Smooth muscle cell (in vitro differentiated cells): Measurements from ENCODE around the gene TTLL4. TPM values are rescaled to one million over a fixed set of nuclear protein-coding genes. Genes with fewer than 3 reads are reported as not detected.
"Not testable (repeated sequence)": the region's sequence is repeated elsewhere in the genome, so short reads cannot be mapped to it uniquely, and the experiment has no call there.

ENCODE experiments used
- DNase-seq: peaks from one replicate; lab custom pipeline; 2025; ENCODE audit not compliant: unreplicated experiment; lab: John Stamatoyannopoulos, UW
- H2AFZ ChIP-seq: fragments of 200-600 bp; sonication (generic); 2 replicates; pipeline ENCODE4 v1.6.0; 2016; ENCODE audit warnings: antibody characterized with exemption, low read depth, mild to moderate bottlenecking
- H3F3A ChIP-seq: fragments of 200-600 bp; sonication (generic); 2 replicates; pipeline ENCODE4 v1.6.0; 2017; ENCODE audit warnings: antibody characterized with exemption, low read depth
- H3K27ac ChIP-seq: fragments of 200-600 bp; sonication (generic); 2 replicates; pipeline ENCODE4 v1.5.1; 2016; ENCODE audit warnings: low read depth, mild to moderate bottlenecking
- H3K27me3 ChIP-seq: fragments of 200-600 bp; sonication (generic); 2 replicates; pipeline ENCODE4 v1.6.1; 2016; ENCODE audit warnings: low read depth, mild to moderate bottlenecking
- H3K36me3 ChIP-seq: fragments of 200-600 bp; sonication (generic); 2 replicates; pipeline ENCODE4 v1.5.1; 2016; ENCODE audit warnings: low read depth
- H3K4me1 ChIP-seq: fragments of 200-600 bp; sonication (generic); 2 replicates; pipeline ENCODE4 v1.5.1; 2016; ENCODE audit warnings: low read depth
- H3K4me2 ChIP-seq: fragments of 200-600 bp; sonication (generic); 2 replicates; pipeline ENCODE4 v1.6.0; 2016; ENCODE audit warnings: mild to moderate bottlenecking
- H3K4me3 ChIP-seq: fragments of 200-600 bp; sonication (generic); 2 replicates; pipeline ENCODE4 v1.5.1; 2016; ENCODE audit warnings: mild to moderate bottlenecking
- H3K79me2 ChIP-seq: fragments of 200-600 bp; sonication (generic); 2 replicates; pipeline ENCODE4 v1.6.0; 2016; ENCODE audit warnings: low read depth, mild to moderate bottlenecking
- H3K9ac ChIP-seq: fragments of 200-600 bp; sonication (generic); 2 replicates; pipeline ENCODE4 v1.6.0; 2016; ENCODE audit warnings: low read depth
- H3K9me3 ChIP-seq: fragments of 200-600 bp; sonication (generic); replicated peaks from 2 replicates; pipeline ENCODE4 v1.5.1; 2016; ENCODE audit warnings: low read depth
- H4K20me1 ChIP-seq: fragments of 200-600 bp; sonication (generic); 2 replicates; pipeline ENCODE4 v1.6.0; 2016; ENCODE audit warnings: low read depth
- WGBS: methylation state at CpG from one replicate; pipeline ENCODE4 v1.1.7; 2016; ENCODE audit warnings: low lambda C conversion rate; 5-methylcytosine and 5-hydroxymethylcytosine counted together
- polyA plus RNA-seq: library from polyadenylated mRNA; unstranded; fragments of >200 nt; fragmentation: Nextera tagmentation; extraction: Ambion mirVana; gene quantifications from 2 replicates; pipeline ENCODE4 v1.2.1, GENCODE V29; 2016
- total RNA-seq: library from RNA; depleted of rRNA; stranded (reverse); fragments of >200 nt; gene quantifications from 2 replicates; pipeline ENCODE4 v1.2.3, GENCODE V29; 2014
- TF ChIP-seq, protein P1 (sequence below): fragments of 200-600 bp; sonication (generic); IDR thresholded peaks from 2 replicates; pipeline ENCODE4 v1.5.1; 2017; ENCODE audit warnings: borderline replicate concordance, mild to moderate bottlenecking, antibody characterized with exemption; ENCODE audit not compliant: insufficient read depth, poor library complexity, severe bottlenecking

Gene TTLL4
- total and polyA plus RNA-seq, 2 experiments from 2014 or later: 21.5 to 22.5 TPM

DNA sequence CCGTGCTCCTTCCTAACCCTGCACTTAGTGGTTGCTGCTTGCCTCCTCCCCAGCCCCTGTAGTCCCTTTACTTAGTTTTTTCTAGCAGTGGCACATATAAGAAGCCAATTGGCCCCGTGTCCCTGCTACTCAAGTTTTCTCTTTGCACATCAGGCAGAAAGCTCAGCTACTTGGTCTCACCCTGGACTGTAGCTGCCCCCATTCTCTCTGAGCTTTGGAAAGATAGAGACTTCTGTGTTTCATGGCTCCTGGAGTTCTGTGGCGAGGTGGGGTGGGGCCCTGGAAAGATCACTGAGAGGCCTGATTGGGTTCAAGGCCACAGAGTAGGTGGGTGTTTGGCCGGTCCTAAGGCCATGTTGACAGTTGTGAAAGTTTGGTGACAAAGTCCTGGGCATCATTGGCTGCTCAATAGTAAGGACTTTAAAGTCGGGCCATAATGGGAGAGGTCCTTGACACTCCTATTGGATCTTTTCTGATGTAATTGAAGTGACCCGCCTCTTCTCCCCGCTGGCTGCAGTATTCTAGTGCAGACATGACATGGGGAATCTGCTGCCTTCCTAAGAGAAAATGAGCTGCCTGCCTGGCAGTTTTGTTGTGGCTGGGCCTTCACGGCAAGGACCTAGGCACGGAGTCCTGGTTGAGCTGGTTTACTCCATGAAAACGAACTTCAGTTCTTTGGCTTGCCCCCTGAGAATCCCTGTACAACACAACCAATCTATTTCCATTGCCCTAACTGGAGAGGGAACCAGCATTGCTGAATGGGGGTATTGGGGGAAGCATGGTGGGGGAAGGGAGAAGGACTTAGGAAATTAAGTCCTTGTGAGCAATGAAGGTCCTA lies 45.2 kb downstream of the TTLL4 start:
- no peaks in the 10 kb centered on the region for H3K4me1 ChIP-seq
- no peaks in the 10 kb centered on the region for H3K9me3 ChIP-seq
- no peak overlapping the region for H3K27ac ChIP-seq
- no peaks in the 10 kb centered on the region for H3K27me3 ChIP-seq
- H2AFZ ChIP-seq: no peak overlapping the region
- TF ChIP-seq, protein P1, sequence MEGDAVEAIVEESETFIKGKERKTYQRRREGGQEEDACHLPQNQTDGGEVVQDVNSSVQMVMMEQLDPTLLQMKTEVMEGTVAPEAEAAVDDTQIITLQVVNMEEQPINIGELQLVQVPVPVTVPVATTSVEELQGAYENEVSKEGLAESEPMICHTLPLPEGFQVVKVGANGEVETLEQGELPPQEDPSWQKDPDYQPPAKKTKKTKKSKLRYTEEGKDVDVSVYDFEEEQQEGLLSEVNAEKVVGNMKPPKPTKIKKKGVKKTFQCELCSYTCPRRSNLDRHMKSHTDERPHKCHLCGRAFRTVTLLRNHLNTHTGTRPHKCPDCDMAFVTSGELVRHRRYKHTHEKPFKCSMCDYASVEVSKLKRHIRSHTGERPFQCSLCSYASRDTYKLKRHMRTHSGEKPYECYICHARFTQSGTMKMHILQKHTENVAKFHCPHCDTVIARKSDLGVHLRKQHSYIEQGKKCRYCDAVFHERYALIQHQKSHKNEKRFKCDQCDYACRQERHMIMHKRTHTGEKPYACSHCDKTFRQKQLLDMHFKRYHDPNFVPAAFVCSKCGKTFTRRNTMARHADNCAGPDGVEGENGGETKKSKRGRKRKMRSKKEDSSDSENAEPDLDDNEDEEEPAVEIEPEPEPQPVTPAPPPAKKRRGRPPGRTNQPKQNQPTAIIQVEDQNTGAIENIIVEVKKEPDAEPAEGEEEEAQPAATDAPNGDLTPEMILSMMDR: no peak
- H3K9ac ChIP-seq: no peak overlapping the region
- H3K79me2 ChIP-seq: no peaks in the 10 kb centered on the region
- no peak overlapping the region for H3K4me2 ChIP-seq
- 97% methylated on average over 10 of the region's 10 CpGs for WGBS
- no peaks in the 10 kb centered on the region for H3F3A ChIP-seq
- H3K36me3 ChIP-seq: peaks cover 4% of the 10 kb centered on the region
- no peak for DNase-seq
- no peaks in the 10 kb centered on the region for H4K20me1 ChIP-seq
- H3K4me3 ChIP-seq: no peak overlapping the region

DNA sequence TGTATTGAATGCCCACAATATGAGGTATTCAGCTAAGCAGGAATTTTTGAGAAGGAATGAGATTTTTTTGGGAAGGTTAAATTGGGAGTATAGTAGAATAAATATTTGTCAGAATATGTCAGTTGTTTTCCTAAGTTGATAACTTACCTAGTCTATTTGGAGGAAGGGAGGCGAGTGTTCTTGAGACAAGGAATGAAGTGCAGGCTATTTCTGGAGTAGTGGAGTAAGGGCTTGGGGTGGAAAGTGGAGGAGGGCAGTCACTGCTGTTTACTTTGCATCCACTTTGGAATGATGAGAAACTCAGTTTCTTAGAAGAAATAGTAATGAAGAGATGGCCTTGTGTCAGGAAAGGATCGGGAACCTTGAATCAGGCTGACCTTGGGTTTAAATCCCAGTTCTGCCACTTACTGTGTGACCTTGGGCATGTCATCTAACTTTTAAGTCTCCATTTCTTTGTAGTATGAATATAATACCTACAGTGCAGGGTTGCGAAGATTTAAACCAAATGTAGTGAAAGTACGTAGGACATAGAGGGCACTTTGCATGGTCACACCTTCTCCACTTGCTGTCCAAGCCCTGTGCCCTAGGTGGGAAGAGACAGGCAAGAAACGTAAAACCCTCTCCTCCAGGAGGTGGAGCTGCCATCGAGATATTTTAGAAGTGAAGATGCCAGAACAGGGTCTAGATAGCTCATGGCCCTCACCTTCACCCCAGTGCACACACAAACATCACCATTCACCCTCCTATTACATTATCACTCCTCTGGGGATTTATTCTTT lies 46.2 kb downstream of the TTLL4 start:
- Histone ChIP-seq H3K79me2 (no peaks in the 10 kb centered on the region), H2AFZ (no peak overlapping the region), H3K4me3 (no peak overlapping the region), H3F3A (no peaks in the 10 kb centered on the region), H3K27ac (no peak overlapping the region), H3K27me3 (no peaks in the 10 kb centered on the region), H4K20me1 (no peaks in the 10 kb centered on the region), H3K36me3 (no peaks in the 10 kb centered on the region), H3K4me2 (no peak overlapping the region), H3K4me1 (no peaks in the 10 kb centered on the region), H3K9me3 (no peaks in the 10 kb centered on the region), H3K9ac (no peak overlapping the region)
- DNase-seq: no peak
- TF ChIP-seq, protein P1: no peak
- 91% methylated on average over 6 of the region's 6 CpGs for WGBS

DNA sequence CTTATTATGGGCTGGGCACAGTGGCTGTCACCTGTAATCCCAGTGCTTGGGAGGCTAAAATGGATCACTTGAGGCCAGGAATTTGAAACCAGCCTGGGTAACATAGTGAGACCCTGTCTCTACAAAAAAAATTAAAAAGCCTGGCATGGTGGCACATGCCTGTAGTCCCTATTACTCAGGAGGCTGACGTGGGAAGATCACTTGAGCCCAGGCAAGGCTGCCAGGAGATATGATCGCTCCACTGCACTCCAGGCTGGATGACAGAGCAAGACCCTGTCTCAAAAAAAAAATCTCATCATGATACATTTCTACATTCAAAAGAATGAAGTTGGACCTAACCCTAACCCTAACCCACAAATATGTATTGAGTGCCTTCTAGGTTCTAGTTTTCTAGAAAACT lies 51.2 kb downstream of the TTLL4 start:
- no peak overlapping the region for H2AFZ ChIP-seq
- H3K9ac ChIP-seq: no peak overlapping the region
- no peaks in the 10 kb centered on the region for H3K79me2 ChIP-seq
- no peaks in the 10 kb centered on the region for H3K36me3 ChIP-seq
- H3K27ac ChIP-seq: no peak overlapping the region
- no peak for DNase-seq
- no peak overlapping the region for H3K4me2 ChIP-seq
- no peaks in the 10 kb centered on the region for H3F3A ChIP-seq
- TF ChIP-seq, protein P1: no peak
- H3K27me3 ChIP-seq: no peaks in the 10 kb centered on the region
- no peaks in the 10 kb centered on the region for H3K9me3 ChIP-seq
- no peaks in the 10 kb centered on the region for H4K20me1 ChIP-seq
- H3K4me3 ChIP-seq: no peak overlapping the region
- no peaks in the 10 kb centered on the region for H3K4me1 ChIP-seq
- 90% methylated on average over 2 of the region's 2 CpGs for WGBS

DNA sequence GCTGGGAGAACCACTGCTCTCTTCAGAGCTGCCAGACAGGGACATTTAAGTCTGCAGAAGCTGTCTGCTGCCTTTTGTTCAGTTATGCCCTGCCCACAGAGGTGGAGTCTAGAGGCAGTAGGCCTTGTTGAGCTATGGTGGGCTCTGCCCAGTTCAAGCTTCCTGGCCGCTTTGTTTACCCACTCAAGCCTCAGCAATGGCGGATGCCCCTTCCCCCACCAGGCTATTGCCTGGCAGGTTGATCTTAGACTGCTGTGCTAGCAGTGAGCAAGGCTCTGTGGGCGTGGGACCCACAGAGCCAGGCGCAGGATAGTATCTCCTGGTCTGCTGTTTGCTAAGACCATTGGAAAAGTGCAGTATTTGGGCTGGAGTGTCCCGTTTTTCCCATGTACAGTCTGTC lies 62.1 kb downstream of the TTLL4 start:
- not testable (repeated sequence) for H3K9ac ChIP-seq, H3K4me3 ChIP-seq, H3K27me3 ChIP-seq, H3K79me2 ChIP-seq, H3F3A ChIP-seq, H3K9me3 ChIP-seq, H3K4me2 ChIP-seq, DNase-seq, H3K4me1 ChIP-seq, H3K27ac ChIP-seq, H2AFZ ChIP-seq, H3K36me3 ChIP-seq, H4K20me1 ChIP-seq
- WGBS: 91% methylated on average over 5 of the region's 5 CpGs
